CD4-positive, alpha-beta T cell treated with Interleukin-17A for 1 hour (primary cell): ENCODE data around the gene LRRC26.
"Not testable (repeated sequence)": the region's sequence is repeated elsewhere in the genome, so short reads cannot be mapped to it uniquely, and the experiment has no call there.

Experiments
- DNase-seq: peaks from one replicate; pipeline ENCODE4 v3.0.0-alpha.2; 2020

Gene LRRC26

DNA sequence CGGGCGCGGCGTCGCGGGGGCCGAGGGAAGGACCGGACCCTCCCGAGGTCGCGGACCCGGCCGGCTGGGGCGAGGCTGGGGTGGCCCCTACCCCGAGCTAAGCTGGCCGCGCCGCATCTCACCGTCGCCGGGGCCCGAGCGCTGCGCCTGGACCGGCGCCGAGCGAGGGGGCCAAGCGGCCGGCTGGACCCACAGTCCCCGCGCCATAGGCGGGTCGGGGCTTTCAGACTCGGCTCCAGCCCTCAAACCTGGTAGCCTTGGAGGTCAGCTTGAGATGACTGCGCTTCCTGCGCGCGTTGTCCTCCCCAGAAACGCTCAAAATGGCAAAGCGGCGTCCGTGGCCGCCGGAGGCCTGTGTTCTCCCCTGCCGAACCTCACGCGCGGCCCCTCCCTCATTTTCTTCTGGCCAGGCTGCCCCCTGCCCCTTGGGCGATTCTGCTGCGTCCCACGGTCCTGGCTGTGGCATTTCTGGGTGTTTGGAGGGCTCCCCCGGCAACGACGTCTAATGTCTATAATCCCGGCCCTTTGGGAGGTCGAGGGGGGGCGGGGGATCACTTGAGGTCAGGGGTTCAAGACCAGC lies 39.6 kb downstream of the LRRC26 start:
- DNase-seq = no peak

DNA sequence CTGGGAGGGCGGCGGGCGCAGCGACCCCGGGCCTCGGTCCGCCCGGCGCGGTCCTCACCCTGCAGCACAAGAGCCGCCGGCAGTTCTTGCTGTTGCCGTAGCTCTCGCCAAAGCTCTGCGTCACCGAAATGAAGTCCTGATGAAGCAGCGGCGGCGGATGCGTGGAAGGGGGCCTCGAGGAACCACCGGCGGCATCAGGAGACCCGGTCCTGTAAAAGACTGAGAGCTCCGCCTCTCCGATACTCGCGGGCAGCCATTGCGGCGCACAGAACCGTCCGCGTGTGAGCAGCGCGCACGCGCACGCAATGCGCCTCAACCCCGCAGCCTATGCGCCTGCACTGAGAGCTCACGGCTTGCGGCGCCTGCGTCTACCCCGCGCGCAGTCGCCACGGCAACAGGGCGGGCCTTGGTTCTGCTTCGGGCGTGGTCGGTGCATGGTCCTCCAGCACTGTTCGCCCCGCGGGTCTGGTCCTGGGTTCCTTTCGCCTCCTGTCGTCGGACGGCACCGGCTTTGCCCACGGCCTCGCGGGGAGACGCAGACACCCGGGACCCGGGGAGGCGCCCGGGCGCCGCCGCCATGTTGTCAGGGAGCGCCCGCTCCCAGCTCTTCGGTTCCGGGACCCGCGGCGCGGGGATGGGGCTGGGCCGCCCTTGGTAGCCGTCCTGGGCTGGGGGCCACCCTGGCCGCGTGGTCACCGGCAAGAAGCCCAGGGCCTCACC lies 40.2 kb downstream of the LRRC26 start:
- peak; percentile 90 for DNase-seq

DNA sequence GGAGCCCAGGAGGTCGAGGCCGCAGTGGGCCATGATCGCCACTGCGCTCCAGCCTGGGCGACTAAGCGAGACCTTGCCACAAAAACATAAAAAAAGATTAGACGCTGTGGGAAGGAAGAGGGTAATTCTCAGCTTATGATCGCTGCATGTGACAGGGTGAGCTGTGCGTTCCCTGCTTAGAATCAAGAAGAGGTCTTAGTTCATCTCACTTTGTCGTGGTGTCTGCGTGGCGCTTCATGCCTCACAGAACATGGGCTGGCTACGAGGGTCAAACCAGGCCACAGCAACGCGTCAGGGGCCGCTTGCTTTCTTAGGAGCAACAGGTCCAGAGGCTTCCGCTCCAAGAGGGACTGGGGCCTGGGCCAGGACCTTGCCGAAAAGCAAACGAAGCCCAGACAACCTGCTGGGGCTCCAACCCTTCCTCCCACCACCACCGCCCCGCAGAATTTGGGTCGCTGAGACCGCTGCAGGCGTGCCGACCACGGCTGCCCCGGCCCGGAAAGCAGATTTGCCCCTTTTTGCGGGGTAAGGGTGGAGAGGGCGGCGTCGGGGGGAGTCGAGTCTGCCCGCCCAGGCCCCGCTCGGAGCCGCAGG lies 40.9 kb downstream of the LRRC26 start:
- peak; percentile 29 for DNase-seq

DNA sequence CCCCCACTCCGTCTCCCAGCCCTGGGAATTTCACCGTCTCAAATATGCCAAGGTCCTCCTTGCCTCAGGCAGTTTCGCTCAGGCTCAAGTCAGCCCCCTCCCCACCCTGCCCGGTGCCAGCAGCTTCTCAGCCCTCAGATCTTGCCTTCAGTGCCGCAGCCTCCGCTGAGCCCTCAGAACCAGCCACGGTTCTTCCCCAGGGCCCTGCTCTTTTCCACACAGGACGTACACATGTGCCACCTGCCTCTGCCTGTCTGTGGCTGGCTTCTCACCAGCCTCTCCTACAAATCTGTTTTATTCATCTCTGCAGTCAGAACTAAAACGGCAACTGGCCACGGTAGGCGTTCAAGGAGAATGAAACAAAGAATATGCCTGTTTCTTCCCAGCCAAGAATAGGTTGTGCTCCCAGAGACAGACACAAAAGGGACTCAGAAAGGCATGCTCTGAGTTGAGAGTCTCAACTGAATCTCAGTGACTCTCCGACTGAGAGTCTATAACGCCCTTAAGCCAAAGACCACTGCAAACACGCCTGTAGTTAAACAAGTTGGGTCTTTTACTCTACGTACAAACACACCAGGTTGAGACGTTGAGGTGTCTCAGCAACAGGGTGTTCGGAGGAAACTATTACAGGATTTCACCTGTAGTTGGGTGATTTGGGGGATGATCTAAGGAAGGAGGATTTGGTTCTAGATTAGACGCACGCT lies 41.5 kb downstream of the LRRC26 start:
- DNase-seq = peak; percentile 32

DNA sequence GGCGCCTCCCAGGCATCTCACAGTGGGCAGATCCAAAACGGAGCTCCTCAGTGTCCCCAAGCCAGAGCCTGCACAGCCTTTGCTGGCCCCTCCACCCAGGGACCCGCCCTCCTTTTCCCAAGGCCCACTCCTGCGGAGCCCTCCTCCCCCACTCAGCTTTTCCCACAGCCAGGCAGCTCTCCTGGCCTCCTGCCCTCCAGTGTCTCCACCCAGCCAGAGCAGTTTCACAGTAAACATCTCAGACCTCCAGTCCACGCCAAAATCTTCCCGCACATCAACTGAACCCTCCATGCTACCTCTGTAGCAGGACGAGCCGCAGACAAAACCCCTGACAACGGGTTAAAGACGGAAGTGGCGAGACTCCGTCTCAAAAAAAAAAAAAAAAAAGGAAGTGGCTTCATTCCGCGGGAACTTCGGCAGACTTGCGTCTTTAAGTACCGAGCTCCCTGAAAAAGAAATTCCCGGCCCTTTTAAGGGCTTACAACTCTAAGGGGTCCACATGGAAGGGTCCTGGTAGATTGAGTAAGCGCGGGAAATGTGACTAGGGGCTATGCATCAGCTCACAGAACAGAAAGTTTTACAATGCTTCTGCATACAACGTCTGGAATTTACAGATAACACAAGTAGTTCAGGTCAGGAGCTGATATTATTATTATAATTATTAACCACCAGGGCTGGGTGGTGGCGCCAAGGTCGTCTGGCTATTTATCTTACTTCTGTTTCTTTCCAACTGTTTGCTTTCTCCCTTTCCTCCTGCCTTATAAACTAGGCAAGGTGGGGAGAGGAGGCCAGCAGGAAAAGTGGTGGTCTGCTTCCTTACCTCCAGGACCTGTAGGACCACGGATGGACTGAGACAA lies 42.3 kb downstream of the LRRC26 start:
- peak; percentile 56 for DNase-seq

DNA sequence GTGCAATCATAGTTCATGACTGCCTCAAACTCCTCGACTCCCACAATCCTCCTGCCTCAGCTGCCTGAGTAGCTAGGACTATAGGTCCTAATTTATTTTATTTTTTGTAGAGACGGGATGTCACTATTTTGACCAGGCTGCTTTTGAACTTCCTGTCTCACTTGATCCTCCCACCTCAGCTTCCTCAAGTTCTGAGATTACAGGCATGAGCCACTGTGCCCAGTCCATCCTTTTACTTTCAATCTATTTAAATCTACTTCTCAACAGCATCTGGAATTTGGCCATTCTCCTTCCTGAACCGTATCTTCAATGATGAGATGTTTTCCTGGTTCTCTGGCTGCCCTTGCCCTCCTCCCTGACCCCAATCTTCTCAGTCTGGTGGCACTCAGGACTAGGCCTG lies 43.1 kb downstream of the LRRC26 start:
- no peak for DNase-seq

DNA sequence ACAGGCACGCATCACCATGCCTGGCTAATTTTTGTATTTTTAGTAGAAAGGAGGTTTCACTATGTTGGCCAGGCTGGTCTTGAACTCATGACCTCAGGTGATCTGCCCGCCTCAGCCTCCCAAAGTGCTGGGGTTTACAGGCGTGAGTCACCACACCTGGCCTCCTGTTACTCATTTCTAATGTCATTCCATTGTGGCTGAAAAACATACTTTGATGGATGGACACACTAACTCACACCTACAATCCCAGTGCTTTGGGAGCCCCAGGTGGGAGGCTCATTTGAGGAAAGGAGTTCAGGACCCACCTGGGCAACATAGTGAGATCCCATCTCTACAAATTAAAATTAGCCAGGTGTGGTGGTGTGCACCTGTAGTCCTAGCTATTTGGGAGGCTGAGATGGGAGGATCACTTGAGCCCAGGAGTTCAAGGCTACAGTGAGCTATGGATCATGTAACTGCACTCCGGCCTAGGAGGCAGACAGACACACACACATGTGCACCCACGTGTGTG lies 45.8 kb downstream of the LRRC26 start:
- DNase-seq = not testable (repeated sequence)

DNA sequence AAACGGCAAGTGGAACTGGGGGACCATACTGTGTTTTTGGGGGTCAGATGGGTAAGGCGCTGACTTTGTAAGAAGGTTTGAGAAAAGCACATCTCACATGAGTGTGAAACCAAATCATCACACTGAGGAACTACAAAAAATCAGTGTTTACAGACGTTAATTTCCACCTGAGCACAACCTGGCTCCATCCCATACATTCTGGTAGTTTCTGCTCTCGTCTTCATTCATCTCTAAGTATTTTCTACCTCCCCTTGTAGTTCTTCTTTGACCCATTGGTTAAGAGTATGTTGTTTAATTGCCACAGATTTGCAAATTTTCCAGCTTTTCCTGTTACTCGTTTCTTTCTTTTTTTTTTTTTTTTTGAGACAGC lies 46.4 kb downstream of the LRRC26 start:
- no peak for DNase-seq

DNA sequence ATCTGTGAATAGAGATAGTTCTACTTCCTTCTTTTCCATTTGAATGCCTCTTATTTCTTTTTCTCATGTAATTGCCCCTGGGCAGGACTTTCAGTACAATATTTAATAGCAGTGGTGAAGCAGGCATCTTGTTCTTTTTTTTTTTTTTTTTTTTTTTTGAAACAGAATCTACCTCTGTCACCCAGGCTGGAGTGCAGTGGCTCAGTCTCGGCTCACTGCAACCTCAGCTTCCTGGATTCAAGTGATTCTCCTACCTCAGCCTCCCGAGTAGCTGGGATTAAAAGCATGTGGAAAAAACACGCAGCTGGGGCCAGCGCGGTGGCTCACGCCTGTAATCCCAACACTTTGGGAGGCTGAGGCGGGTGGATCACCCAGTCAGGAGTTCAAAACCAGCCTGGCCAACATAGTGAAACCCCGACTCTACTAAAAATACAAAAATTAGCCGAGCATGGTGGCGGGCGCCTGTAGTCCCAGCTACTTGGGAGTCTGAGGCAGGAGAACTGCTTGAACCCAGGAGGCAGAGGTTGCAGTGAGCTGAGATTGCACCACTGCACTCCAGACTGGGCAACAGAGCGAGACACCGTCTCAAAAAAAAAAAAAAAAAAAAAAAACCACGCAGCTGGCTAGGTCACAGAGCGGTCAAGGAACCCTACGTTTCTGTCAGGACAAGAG lies 46.9 kb downstream of the LRRC26 start:
- not testable (repeated sequence) for DNase-seq

DNA sequence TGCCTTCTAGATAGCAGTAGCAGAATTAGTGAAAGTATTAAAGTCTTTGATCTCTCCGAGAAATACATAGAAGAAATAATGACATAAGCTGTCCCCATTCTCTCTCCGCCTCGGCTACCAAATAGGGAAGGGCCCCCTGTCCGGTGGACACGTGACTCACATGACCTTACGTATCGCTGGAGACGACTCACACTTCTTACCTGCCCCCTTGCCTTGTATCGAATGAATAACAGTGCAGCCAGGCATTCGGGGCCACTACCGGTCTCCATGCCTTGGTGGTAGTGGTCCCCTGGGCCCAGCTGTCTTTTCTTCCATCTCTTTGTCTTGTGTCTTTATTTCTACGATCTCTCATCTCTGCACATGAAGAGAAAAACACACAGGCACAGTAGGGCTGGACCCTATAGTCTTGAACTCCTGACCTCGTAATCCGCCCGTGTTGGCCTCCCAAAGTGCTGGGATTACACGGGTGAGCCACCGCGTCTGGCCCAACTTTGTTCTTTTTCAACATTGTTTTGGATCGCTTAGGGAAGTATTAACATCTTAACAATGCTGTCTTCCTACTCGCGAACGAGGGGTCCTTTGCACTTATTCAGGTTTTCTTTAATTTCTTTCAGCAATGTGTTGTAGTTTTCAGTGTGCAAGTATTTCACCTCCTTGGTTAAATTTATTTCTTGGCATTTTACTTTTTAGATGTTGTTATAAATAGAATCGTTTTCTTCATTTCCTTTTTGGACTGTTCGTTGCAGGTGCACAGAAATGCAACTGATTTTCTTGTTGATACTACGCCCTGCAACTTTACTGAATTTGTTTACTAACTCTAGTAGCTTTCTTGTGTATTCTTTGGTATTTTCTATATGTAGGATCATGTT lies 47.7 kb downstream of the LRRC26 start:
- DNase-seq = not testable (repeated sequence)
